Ovary (tissue), 9 donors: ENCODE measurements around the gene CYB5RL. TPM values are rescaled to one million over a fixed set of nuclear protein-coding genes. Genes with fewer than 3 reads are reported as not detected.

Experiments
- DNase-seq, 5 donors: peaks; one replicate each; pipeline ENCODE4 v3.0.0-alpha.2; 2019 to 2020
- H3K27ac ChIP-seq, 2 donors: fragments of 200-600 bp; one replicate each; pipeline versions ENCODE4 v1.5.1 to v1.8.0; 2019 to 2022
- H3K27me3 ChIP-seq: fragments of 200-600 bp; one replicate; pipeline ENCODE4 v1.8.0; 2022
- H3K36me3 ChIP-seq: fragments of 200-600 bp; sonication (generic); one replicate; pipeline ENCODE4 v1.5.1; 2019
- H3K4me1 ChIP-seq: one replicate; pipeline ENCODE4 v1.8.1; 2013; ENCODE audit warnings: mild to moderate bottlenecking, moderate library complexity; ENCODE audit not compliant: insufficient read depth
- H3K4me3 ChIP-seq: fragments of 200-600 bp; sonication (generic); one replicate; pipeline ENCODE4 v1.5.1; 2017
- H3K9me3 ChIP-seq, 2 donors: fragments of 200-600 bp in 1 of 2; sonication (generic) in 1 of 2; one replicate each; pipeline versions ENCODE4 v1.5.1 to v1.8.1; 2013 to 2019; ENCODE audit warnings: mild to moderate bottlenecking in 1 of 2, moderate library complexity in 1 of 2
- EP300 ChIP-seq: sonication (generic); formaldehyde crosslinking; IDR thresholded peaks from one replicate; pipeline ENCODE4 v1.6.1; 2017; ENCODE audit warnings: antibody characterized with exemption
- POLR2A ChIP-seq: fragments of 450-650 bp; IDR thresholded peaks from one replicate; pipeline ENCODE4 v1.6.1; 2017; ENCODE audit warnings: antibody characterized with exemption, mild to moderate bottlenecking, moderate library complexity
- WGBS, 3 donors: extraction: QIAGEN DNeasy Blood & Tissue Kit in 1 of 3; methylation state at CpG; one replicate each; pipeline versions ENCODE4 v1.1.5 to v1.1.7; 2013 to 2017; 5-methylcytosine and 5-hydroxymethylcytosine counted together
- intact Hi-C, 4 donors: fragments of 100-400 bp; cut with DNase I; formaldehyde crosslinking; loops; one replicate each; pipeline versions ENCODE4 v1.11.0 to v1.15.1; 2022 to 2023
- polyA plus RNA-seq, 2 donors: library from polyadenylated mRNA; stranded (reverse); fragments of 200-250 nt in 1 of 2; fragments of 350-450 nt in 1 of 2; fragmentation: Illumina TruSeq in 1 of 2; extraction: RNeasy Lipid Tissue Mini Kit (QIAGEN cat#74804) in 1 of 2; gene quantifications; one replicate each; pipeline ENCODE4 v1.2.3, GENCODE V29; 2013 to 2014
- total RNA-seq, 7 donors: library from RNA; depleted of rRNA in 2 of 7; stranded (reverse); fragments of >200 nt in 2 of 7; fragmentation: NEBNext Ultra II Directional in 3 of 7; extraction: Animal tissue kit (Norgen Biotek cat#: 25700) in 3 of 7; gene quantifications; one replicate each; pipeline versions ENCODE4 v1.1.0 to v1.2.4, GENCODE V29; 2016 to 2023
- TF ChIP-seq, protein P1 (sequence below), 3 donors: fragments of 450-650 bp in 2 of 3; fragments of 200-600 bp in 1 of 3; IDR thresholded peaks; one replicate each; pipeline versions ENCODE4 v1.5.1 to v1.8.0; 2016 to 2022; ENCODE audit warnings: antibody characterized with exemption in 3 of 3, mild to moderate bottlenecking in 1 of 3
- donor health status: DM: no; HTN: no; CAD: no; lungs with moderate emphysema.
- donor health status: DM: no; HTN: no; CAD: no.
- donor health status: Bipolar disorder and iron deficiency.
- donor health status: DM: yes; HTN: yes; CAD: no.
- donor health status: DM: no; HTN: no; CAD: no.
- donor health status: DM: yes; HTN: yes; CAD: no.

CYB5RL gene
- total and polyA plus RNA-seq, 9 donors, result 2.3 to 9.6 (median 7.4) TPM

DNA sequence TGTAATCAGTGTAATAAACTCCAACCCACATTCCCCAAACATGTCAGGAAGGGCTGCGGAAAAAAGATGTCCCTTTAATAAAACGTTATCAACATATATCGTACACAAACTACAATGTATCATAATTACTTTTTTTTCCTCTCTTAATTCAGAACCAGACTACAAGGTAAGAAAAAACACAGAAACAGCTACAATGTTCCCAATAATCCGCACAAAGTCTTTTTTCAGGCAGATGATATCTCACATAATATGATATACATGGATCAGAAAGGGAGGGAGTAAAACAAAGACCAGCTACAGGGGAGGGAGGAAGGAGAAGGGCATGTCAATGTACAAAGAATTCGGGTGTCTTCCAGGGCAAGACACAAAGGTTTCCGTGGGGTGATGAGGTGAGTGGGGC lies 25.5 kb upstream of the CYB5RL start:
- Histone ChIP-seq H3K27me3 (no peaks in the 10 kb centered on the region), H3K9me3 (no peaks in the 10 kb centered on the region), H3K4me3 (no peak overlapping the region), H3K27ac (no peak overlapping the region), H3K4me1 (no peaks in the 10 kb centered on the region), H3K36me3 (no peaks in the 10 kb centered on the region)
- TF ChIP-seq POLR2A (no peak), EP300 (no peak)
- TF ChIP-seq, protein P1, sequence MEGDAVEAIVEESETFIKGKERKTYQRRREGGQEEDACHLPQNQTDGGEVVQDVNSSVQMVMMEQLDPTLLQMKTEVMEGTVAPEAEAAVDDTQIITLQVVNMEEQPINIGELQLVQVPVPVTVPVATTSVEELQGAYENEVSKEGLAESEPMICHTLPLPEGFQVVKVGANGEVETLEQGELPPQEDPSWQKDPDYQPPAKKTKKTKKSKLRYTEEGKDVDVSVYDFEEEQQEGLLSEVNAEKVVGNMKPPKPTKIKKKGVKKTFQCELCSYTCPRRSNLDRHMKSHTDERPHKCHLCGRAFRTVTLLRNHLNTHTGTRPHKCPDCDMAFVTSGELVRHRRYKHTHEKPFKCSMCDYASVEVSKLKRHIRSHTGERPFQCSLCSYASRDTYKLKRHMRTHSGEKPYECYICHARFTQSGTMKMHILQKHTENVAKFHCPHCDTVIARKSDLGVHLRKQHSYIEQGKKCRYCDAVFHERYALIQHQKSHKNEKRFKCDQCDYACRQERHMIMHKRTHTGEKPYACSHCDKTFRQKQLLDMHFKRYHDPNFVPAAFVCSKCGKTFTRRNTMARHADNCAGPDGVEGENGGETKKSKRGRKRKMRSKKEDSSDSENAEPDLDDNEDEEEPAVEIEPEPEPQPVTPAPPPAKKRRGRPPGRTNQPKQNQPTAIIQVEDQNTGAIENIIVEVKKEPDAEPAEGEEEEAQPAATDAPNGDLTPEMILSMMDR (IDR thresholded peaks at IDR 0.05), result no peak
- no peak for DNase-seq
- intact Hi-C loops, result no loop called here
- WGBS, 3 donors, result 73 to 76% (median 75%) methylated on average over 6 of the region's 6 CpGs

- 67 to 85% (median 85%) methylated on average over 6 of the region's 6 CpGs for WGBS, 3 donors
- Histone ChIP-seq H3K4me3 (no peak overlapping the region), H3K4me1 (peaks cover 9% of the 10 kb centered on the region)
These were observed 24.4 kb upstream of the CYB5RL start for GRCh38 chr1:54224233-54224632.

DNA sequence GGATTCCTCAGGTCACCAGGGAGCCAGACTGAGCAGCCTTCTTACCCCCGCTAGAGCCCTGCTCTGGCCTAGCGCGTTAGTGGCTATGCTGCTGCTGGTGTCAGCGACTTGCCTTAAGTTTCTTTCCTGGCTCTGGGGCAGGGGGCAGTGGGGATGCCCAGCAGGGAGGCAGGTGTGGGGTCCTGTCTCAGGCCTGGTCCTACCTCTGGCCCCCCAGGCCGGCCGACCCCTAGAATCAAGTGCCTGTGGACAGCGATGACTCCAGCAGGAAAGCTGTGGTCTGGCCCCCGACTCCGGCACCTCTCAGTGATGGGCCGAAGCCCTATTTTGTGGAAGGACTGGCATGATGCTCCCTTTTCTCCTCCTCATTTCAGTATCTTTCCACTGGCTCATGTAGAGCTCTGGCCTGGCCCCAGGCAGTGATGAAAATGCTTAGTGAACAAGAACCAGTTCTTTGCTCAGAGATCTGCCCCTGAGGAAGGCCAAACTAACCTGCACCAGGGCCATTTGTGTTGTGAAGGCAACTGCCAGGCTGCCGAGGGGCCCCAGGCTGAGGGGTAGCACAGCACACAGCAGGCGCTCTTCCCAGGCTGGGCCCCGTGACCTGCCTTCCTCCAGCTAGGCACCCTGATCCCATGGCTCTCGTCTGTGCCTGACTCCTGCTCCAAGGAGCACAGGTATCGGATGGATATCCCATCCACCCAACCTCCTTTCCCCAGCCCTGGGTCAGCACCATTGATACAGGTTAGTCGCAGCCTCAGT lies 23.8 kb upstream of the CYB5RL start:
- no peak for TF ChIP-seq EP300
- TF ChIP-seq, protein P1 (IDR thresholded peaks at IDR 0.05), result no peak
- no peak for TF ChIP-seq POLR2A
- no peaks in the 10 kb centered on the region for H3K36me3 ChIP-seq
- peak overlapping the region; percentile 9 to 36 for H3K27ac ChIP-seq
- WGBS, 3 donors, result 87 to 88% (median 88%) methylated on average over 15 to 16 of the region's 16 CpGs
- peaks cover 14% of the 10 kb centered on the region for H3K4me1 ChIP-seq
- no peak for DNase-seq
- H3K9me3 ChIP-seq, result no peaks in the 10 kb centered on the region
- H3K27me3 ChIP-seq, result no peaks in the 10 kb centered on the region
- intact Hi-C loops, result no loop called here
- no peak overlapping the region for H3K4me3 ChIP-seq

More at GRCh38 chr1:54224233-54224632, 24.4 kb upstream of the CYB5RL start:
- intact Hi-C loops, result no loop called here
- no peak for DNase-seq
- Histone ChIP-seq H3K27me3 (no peaks in the 10 kb centered on the region), H3K36me3 (no peaks in the 10 kb centered on the region), H3K9me3 (no peaks in the 10 kb centered on the region), H3K27ac (peak overlapping the region; percentile 9 to 10)
- TF ChIP-seq POLR2A (no peak), EP300 (no peak)
- TF ChIP-seq, protein P1 (IDR thresholded peaks at IDR 0.05), result no peak

DNA sequence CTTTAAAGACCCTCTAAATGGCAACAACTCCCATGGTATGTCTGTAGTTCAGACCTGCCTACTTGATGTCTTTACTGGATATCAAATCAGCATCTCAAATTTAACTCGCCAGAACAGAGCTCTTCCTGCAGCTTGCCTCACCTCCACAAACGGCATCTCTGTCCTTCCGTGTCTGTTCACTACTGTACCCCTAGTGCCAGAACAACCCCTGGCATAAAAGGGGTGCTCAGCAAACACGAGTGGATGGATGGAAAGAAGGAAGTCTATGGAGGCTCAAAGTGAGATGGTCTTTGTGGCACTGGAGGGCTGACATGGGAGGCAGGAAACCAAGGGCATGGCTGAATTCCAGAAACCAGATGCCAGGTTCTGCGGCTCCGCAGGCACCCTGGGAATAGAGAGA lies 22.9 kb upstream of the CYB5RL start:
- intact Hi-C loops, result no loop called here
- no peak for DNase-seq
- Histone ChIP-seq H3K27me3 (no peaks in the 10 kb centered on the region), H3K36me3 (no peaks in the 10 kb centered on the region), H3K4me3 (no peak overlapping the region), H3K9me3 (no peaks in the 10 kb centered on the region), H3K27ac (peak overlapping the region in 1 of 2 donors; percentile 36), H3K4me1 (peaks cover 14% of the 10 kb centered on the region)
- 73 to 83% (median 80%) methylated on average over 6 of the region's 6 CpGs for WGBS, 3 donors
- TF ChIP-seq, protein P1 (IDR thresholded peaks at IDR 0.05), result no peak
- TF ChIP-seq POLR2A, result no peak
- TF ChIP-seq EP300, result no peak
